ENCODE results near the gene RAB22A.

Gene RAB22A

DNA sequence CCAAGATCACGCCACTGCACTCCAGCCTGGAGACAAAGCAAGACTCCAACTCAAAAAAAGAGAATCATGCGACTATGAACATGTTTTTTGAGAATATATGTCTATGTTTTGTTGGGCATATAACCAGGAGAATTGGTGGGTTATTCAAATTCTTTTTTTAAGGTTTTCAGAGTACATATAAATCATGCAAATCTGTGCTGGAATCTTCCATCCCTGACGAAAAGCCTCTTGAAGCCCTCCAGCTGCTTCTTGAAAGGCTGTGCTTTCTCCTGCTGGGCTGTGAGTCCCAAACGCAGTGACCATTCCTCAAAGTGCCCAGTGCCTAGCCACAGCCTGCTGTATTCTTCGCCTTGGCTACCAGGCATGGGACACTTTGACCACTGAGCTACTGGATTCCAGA lies 9.2 kb upstream of the RAB22A start:
- no peak overlapping the region for H3K4me2 ChIP-seq
- no peak overlapping the region for H3K4me3 ChIP-seq
- H3K9me3 ChIP-seq = no peaks in the 10 kb centered on the region
- H4K20me1 ChIP-seq = peaks cover 14% of the 10 kb centered on the region; the same call in 1 of the 2 replicates
- no peaks in the 10 kb centered on the region; the same call in 1 of the 2 replicates for H3K36me3 ChIP-seq
- no peak overlapping the region for H3K27ac ChIP-seq
- no peak overlapping the region for H3K9ac ChIP-seq
- no peak for TF ChIP-seq Cebpa-rat (IDR thresholded peaks at IDR 0.05)
- H3K27me3 ChIP-seq = no peaks in the 10 kb centered on the region
- H3K4me1 ChIP-seq = no peaks in the 10 kb centered on the region; the same call in 1 of the 2 replicates

DNA sequence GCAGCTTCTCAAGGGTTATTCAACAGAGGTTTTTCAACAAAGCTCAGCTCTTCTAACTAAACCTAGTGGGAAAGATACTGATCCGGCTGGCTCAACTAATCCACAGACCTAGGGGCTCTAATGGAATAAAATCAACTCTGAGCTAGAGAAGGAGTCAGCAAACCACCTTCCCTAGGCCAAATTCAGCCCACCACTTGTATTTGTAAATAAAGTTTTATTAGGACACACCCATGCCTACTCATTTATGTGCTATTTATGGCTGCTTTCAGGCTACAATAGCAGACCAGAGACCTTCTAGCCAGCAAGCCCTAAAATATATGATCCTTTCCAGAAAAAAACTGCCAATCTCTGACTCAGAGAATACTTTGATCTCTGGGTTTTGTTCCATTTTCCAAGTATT lies 6.0 kb upstream of the RAB22A start:
- Histone ChIP-seq H3K4me2 (no peak overlapping the region), H3K27me3 (no peaks in the 10 kb centered on the region), H3K9me3 (no peaks in the 10 kb centered on the region)

DNA sequence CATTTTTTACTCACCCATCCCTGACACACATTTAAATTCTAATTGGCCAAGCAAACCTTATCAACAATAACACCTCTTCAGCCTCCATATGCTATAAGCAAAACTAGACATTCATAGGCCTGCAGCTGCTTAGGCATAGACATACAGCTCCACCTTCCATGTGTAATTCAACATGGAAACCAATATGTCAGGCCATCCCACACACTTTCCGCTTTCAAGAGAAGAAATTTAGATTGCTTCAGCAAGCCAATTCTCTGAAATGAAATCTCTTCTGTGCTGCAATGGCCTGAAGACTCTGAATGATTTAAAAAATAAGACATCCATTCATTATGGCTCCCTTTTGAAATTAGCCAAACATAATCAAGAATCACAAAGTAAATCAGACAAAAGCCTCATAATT lies 4.5 kb upstream of the RAB22A start:
- H3K4me1 ChIP-seq = peaks cover 32% of the 10 kb centered on the region
- TF ChIP-seq Cebpa-rat (IDR thresholded peaks at IDR 0.05) = no peak
- H3K9ac ChIP-seq = no peak overlapping the region
- H3K27me3 ChIP-seq = no peaks in the 10 kb centered on the region
- H3K4me3 ChIP-seq = no peak overlapping the region
- no peaks in the 10 kb centered on the region for H3K9me3 ChIP-seq
- H3K27ac ChIP-seq = no peak overlapping the region
- H4K20me1 ChIP-seq = no peaks in the 10 kb centered on the region
- H3K4me2 ChIP-seq = no peak overlapping the region
- H3K36me3 ChIP-seq = no peaks in the 10 kb centered on the region; the same call in 1 of the 2 replicates

More for the DNA sequence above, 6.0 kb upstream of the RAB22A start:
- Histone ChIP-seq H3K36me3 (no peaks in the 10 kb centered on the region; the same call in 1 of the 2 replicates), H3K9ac (no peak overlapping the region), H3K4me3 (no peak overlapping the region), H3K4me1 (peaks cover 29% of the 10 kb centered on the region), H3K27ac (no peak overlapping the region), H4K20me1 (no peaks in the 10 kb centered on the region)
- no peak for TF ChIP-seq Cebpa-rat (IDR thresholded peaks at IDR 0.05)

DNA sequence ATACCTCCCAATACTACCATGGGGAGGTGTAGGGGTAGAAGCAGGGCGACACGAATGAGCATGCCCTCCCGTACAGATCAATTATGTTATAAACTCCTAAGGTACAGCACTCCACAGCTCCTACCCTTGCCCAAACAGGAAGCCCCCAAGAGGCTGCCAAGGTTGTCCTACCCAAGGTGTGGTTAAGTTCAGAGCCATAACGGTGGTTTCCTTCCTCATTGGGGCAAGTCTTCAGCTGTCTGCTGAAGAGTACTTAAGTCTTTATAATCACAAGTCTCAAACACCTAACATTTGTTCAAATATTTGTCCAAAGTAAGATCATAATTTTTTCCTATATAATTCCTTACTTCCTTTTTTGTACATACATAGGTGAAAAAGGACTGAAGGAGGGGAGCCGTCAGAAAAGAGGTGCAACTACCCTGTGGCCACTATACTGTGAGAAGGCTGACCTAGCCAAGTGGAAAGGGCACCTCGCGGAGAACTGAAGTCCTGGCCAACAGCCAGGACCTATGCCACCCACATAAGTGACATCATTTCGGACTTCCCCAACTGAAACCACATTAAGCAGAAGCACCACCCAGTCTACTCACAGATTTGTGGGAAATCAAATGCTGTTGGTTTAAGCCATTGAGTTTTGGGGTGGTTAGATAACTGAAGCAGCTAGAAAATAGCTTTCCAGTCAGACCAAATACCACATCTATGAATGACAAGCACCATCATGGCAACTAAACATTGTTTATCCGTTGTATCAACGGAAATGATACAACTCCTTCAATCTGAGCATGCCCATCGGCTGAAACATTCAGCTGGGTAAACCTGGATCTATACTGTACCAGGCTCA lies 2.9 kb upstream of the RAB22A start:
- H3K9ac ChIP-seq = peak overlapping the region; percentile 11; the same call in 1 of the 2 replicates
- H3K9me3 ChIP-seq = no peaks in the 10 kb centered on the region
- H3K27ac ChIP-seq = peak overlapping the region; percentile 67
- peak overlapping the region; percentile 11; the same call in 1 of the 2 replicates for H3K4me3 ChIP-seq
- H3K36me3 ChIP-seq = no peaks in the 10 kb centered on the region
- peaks cover 46% of the 10 kb centered on the region for H3K4me1 ChIP-seq
- H3K27me3 ChIP-seq = no peaks in the 10 kb centered on the region
- no peaks in the 10 kb centered on the region for H4K20me1 ChIP-seq
- peak overlapping the region; percentile 78 for H3K4me2 ChIP-seq
- no peak for TF ChIP-seq Cebpa-rat (IDR thresholded peaks at IDR 0.05)

DNA sequence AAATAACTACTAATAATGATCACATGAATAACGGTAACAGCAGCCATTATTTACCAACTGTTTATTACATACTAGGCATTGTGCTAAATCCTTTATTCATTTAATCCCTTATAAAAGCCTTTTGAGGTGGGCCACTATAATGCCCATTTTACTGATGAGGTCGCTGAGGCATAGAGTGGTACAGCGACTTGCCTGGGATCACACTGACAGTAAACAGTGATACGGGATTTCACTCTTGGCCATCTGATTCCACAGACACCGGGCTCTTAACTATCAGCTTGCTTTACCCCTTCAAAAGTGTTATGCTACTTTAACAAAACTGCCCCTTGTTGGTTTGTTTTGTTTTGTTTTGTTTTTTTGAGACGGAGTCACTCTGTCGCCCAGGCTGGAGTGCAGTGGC lies 2.2 kb upstream of the RAB22A start:
- no peaks in the 10 kb centered on the region for H3K27me3 ChIP-seq
- peaks cover 50% of the 10 kb centered on the region for H3K4me1 ChIP-seq
- no peaks in the 10 kb centered on the region for H4K20me1 ChIP-seq
- H3K36me3 ChIP-seq = peaks cover 6% of the 10 kb centered on the region; the same call in 1 of the 2 replicates
- no peak overlapping the region for H3K9ac ChIP-seq
- peak overlapping the region; percentile 78 for H3K4me2 ChIP-seq
- TF ChIP-seq Cebpa-rat (IDR thresholded peaks at IDR 0.05) = no peak
- H3K9me3 ChIP-seq = no peaks in the 10 kb centered on the region
- H3K27ac ChIP-seq = peak overlapping the region; percentile 67
- H3K4me3 ChIP-seq = peak overlapping the region; percentile 11; the same call in 1 of the 2 replicates

DNA sequence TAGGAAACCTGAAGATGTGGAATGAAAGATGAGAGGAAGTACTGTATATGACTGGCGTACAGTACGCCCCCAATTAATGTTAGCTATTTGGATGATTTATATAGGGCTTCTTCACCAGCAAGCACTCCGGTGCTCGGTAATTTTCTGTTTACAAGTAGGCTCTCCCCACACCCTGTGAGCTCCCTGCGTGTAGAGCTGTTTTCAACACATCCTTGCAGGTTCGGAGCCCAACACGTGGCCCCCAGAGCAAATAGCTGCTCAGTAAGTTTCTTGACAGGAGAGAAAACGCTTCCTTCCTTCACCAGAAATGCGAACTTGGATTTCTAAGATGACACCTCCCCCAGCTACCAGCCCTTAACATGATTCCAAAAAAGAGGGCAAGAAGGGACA lies 1.2 kb upstream of the RAB22A start:
- Histone ChIP-seq H3K27ac (no peak overlapping the region; the same call in 1 of the 2 replicates), H3K4me2 (peak overlapping the region; percentile 78), H3K27me3 (no peaks in the 10 kb centered on the region), H3K36me3 (peaks cover 16% of the 10 kb centered on the region), H3K9ac (0 out of 2 replicates have a peak overlapping the region, but pooled peaks have one; percentile 71), H3K4me3 (peak overlapping the region; percentile 72), H4K20me1 (no peaks in the 10 kb centered on the region), H3K4me1 (peaks cover 50% of the 10 kb centered on the region), H3K9me3 (no peaks in the 10 kb centered on the region)
- no peak for TF ChIP-seq Cebpa-rat (IDR thresholded peaks at IDR 0.05)

DNA sequence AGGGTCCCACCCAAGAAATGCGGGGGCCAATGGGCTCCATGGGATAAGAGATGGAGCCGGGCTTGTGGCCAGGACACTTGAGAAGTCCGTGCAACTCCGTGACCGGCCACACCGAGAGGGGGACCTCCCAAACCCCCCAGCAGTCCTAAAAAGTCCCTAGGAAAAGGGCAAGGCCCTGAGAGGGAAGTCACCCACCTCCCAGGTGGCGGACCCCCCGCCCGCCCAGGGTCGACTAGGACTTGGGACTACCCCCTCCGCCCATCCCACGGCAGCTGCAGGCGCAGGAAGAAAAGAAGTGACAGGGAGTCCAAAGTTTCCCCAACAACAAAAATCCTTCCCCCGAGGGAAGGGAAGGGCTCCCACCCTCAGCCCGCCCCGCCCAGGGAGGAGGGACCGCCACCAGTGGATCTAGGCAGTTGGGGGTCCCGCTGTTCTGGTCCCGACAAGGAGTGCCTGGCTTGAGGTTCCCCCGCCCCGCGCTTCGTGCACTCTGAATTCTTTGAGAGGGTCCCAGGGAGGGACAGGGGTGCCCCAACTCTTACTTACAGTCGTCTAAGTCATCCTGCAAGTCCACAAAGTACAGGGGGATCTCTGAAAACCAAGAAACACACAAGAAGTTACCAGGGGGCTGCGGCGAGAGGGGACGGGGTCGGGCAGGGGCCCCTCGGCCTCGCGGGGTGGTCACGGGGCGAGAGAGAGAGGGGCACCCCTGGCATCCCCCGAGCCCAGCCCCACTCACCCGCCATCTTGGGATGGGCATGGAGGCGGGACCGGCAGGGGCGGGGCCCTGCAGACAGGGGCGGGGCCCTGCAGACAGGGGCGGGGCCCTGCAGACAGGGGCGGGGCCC lies 611 bp upstream of the RAB22A start:
- H3K9me3 ChIP-seq = no peaks in the 10 kb centered on the region
- H3K27ac ChIP-seq = peak overlapping the region; percentile 60
- peak overlapping the region; percentile 72 for H3K4me3 ChIP-seq
- H4K20me1 ChIP-seq = no peaks in the 10 kb centered on the region
- no peak for TF ChIP-seq Cebpa-rat (IDR thresholded peaks at IDR 0.05)
- peaks cover 22% of the 10 kb centered on the region for H3K36me3 ChIP-seq
- H3K4me2 ChIP-seq = peak overlapping the region; percentile 78
- peaks cover 50% of the 10 kb centered on the region for H3K4me1 ChIP-seq
- H3K27me3 ChIP-seq = no peaks in the 10 kb centered on the region
- H3K9ac ChIP-seq = peak overlapping the region; percentile 71

DNA sequence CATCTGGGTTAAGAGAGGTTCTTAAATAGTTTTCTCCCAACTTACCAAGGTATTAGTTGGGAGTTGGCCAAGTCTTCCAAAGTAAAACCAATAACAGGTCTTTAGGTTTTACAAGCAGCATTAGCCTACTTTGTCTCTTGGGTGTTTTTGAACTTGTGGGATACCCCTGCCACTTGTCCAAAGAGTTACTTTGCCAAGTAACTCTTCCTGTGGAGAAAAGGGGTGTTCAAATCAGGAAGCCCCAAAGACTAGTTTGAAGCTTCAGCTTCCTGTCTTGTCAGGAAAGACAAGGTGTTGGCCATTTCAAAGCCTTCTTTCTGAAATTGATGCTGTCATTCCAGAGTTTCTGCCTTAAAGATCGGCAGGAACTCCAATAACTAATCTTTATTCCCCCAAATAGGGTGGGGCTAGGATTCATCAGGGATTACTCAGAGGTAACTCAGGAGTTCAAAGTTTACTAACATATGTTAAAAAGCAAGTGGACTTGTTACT lies 822 bp downstream of the RAB22A start:
- Histone ChIP-seq H3K4me2 (peak overlapping the region; percentile 91), H4K20me1 (no peaks in the 10 kb centered on the region), H3K27me3 (no peaks in the 10 kb centered on the region), H3K9me3 (no peaks in the 10 kb centered on the region), H3K36me3 (peaks cover 36% of the 10 kb centered on the region), H3K27ac (peak overlapping the region; percentile 94), H3K4me1 (peaks cover 50% of the 10 kb centered on the region), H3K9ac (peak overlapping the region; percentile 96), H3K4me3 (peak overlapping the region; percentile 99)
- TF ChIP-seq Cebpa-rat (IDR thresholded peaks at IDR 0.05) = no peak

DNA sequence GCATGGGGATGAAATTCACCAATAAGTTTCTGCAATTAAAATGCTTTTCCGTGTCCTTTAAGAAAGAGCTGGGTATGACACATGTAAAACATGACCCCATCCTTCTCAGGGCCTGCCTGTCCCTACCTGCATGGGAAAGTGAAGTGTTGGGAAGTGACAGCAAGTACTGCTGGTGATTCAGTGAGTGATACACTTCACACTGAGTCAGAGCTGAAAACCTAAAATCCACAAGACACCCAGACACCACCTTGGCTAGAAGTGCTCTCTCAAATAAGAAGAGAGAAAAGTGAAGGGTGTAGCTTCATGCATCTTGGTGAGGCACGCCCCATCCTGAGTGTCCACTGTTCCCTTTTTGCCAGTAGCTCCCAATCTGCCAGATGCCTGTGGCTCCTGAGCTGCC lies 3.3 kb downstream of the RAB22A start:
- Histone ChIP-seq H3K9me3 (peaks cover 10% of the 10 kb centered on the region; the same call in 1 of the 2 replicates), H3K27ac (no peak overlapping the region), H3K4me2 (no peak overlapping the region), H3K27me3 (no peaks in the 10 kb centered on the region), H3K9ac (no peak overlapping the region), H3K4me3 (no peak overlapping the region), H3K4me1 (peaks cover 28% of the 10 kb centered on the region), H3K36me3 (peaks cover 60% of the 10 kb centered on the region), H4K20me1 (0 out of 2 replicates have a peak, but pooled peaks cover 8% of the 10 kb centered on the region)
- no peak for TF ChIP-seq Cebpa-rat (IDR thresholded peaks at IDR 0.05)
